Caco-2 (cell line): ENCODE data around the gene INPP5E. TPM values are rescaled to one million over a fixed set of nuclear protein-coding genes. Genes with fewer than 3 reads are reported as not detected.

Experiments used
- BruUV-seq: library from RNA; stranded (reverse); fragments of 400-500 nt; replicated peaks from 2 replicates; lab custom pipeline; 2021; lab: Mats Ljungman, UMichigan
- CTCF ChIA-PET: fragments of 300-600 bp; sonication (Branson Sonifier 250); formaldehyde crosslinking; loops from one replicate; lab custom pipeline; 2022; ENCODE audit warnings: antibody characterized with exemption; lab: Charles Lee
- POLR2A ChIA-PET: fragments of 300-600 bp; sonication (Branson Sonifier 250); formaldehyde crosslinking; loops from one replicate; lab custom pipeline; 2022; ENCODE audit warnings: antibody characterized with exemption; lab: Charles Lee
- DNase-seq, 2 experiments: peaks; one replicate each; pipeline versions ENCODE4 v3.0.0 to v3.0.0-alpha.2; 2020 to 2022
- H3K27me3 ChIP-seq: replicated peaks from 2 replicates; pipeline ENCODE4 v1.6.0; 2011; ENCODE audit warnings: low read length; ENCODE audit not compliant: control insufficient read depth, insufficient read depth
- H3K36me3 ChIP-seq: 2 replicates; pipeline ENCODE4 v1.5.1; 2011; ENCODE audit warnings: low read length; ENCODE audit not compliant: control insufficient read depth, insufficient read depth
- H3K4me1 ChIP-seq: fragments of 250-450 bp; sonication (Bioruptor Pico); 2 replicates; pipeline ENCODE4 v1.5.1; 2020; ENCODE audit warnings: mild to moderate bottlenecking
- H3K4me3 ChIP-seq: 2 replicates; pipeline ENCODE4 v1.5.1; 2011; ENCODE audit warnings: low read depth, mild to moderate bottlenecking, control low read depth, low read length
- H3K9me3 ChIP-seq: fragments of 250-450 bp; sonication (Bioruptor Pico); 2 replicates; pipeline ENCODE4 v1.5.1; 2020; ENCODE audit warnings: mild to moderate bottlenecking, moderate library complexity
- H3K27ac Mint-ChIP-seq: one replicate; pipeline ENCODE4 v1.8.0; 2022; ENCODE audit warnings: mixed read lengths; ENCODE audit not compliant: unreplicated experiment
- H3K27me3 Mint-ChIP-seq: one replicate; pipeline ENCODE4 v1.8.0; 2022; ENCODE audit warnings: mixed read lengths; ENCODE audit not compliant: insufficient read depth, unreplicated experiment
- H3K36me3 Mint-ChIP-seq: one replicate; pipeline ENCODE4 v1.8.0; 2022; ENCODE audit warnings: mild to moderate bottlenecking, mixed read lengths; ENCODE audit not compliant: insufficient read depth, unreplicated experiment
- H3K4me1 Mint-ChIP-seq: one replicate; pipeline ENCODE4 v1.8.0; 2022; ENCODE audit warnings: low read depth, mixed read lengths; ENCODE audit not compliant: unreplicated experiment
- H3K4me3 Mint-ChIP-seq: one replicate; pipeline ENCODE4 v1.8.0; 2022; ENCODE audit warnings: mild to moderate bottlenecking, moderate library complexity, mixed read lengths; ENCODE audit not compliant: unreplicated experiment
- H3K9me3 Mint-ChIP-seq: one replicate; pipeline ENCODE4 v1.8.0; 2022; ENCODE audit warnings: mixed read lengths; ENCODE audit not compliant: unreplicated experiment
- CTCF ChIP-seq, 2 experiments: fragments of 200-600 bp in 1 of 2; IDR thresholded peaks; 1 replicate in 1 of 2; 2 replicates in 1 of 2; pipeline versions ENCODE4 v1.5.1 to v1.8.0; 2011 to 2022; ENCODE audit warnings: antibody characterized with exemption in 1 of 2, control low read depth in 1 of 2, inconsistent platforms in 1 of 2, low read depth in 1 of 2, low read length in 1 of 2, mild to moderate bottlenecking in 1 of 2, moderate library complexity in 1 of 2; ENCODE audit not compliant: insufficient read depth in 1 of 2, severe bottlenecking in 1 of 2, unreplicated experiment in 1 of 2
- intact Hi-C: fragments of 100-400 bp; cut with micrococcal nuclease; formaldehyde crosslinking; loops from one replicate; pipeline ENCODE4 v1.10.0; 2022; ENCODE audit not compliant: unreplicated experiment
- total RNA-seq: library from RNA; stranded (reverse); gene quantifications from 2 replicates; pipeline ENCODE4 v1.2.3, GENCODE V29; 2022

The INPP5E gene
- total RNA-seq, 1 experiment from 2014 or later = 18.6 TPM

GRCh38 chr9:136454026-136454796 is 14.6 kb upstream of the INPP5E start:
- Histone ChIP-seq H3K27me3 (no peaks in the 10 kb centered on the region), H3K36me3 (peaks cover 4% of the 10 kb centered on the region), H3K9me3 (no peaks in the 10 kb centered on the region), H3K4me1 (no peaks in the 10 kb centered on the region), H3K4me3 (no peak overlapping the region)
- TF ChIP-seq CTCF (IDR thresholded peaks at IDR 0.05; ENCODE audit: insufficient read depth in 1 of 2, low read depth in 1 of 2, low read length in 1 of 2, severe bottlenecking in 1 of 2, unreplicated experiment in 1 of 2) = no peak
- intact Hi-C loops = no loop called here
- no peaks in the 10 kb centered on the region for H3K4me1 Mint-ChIP-seq
- CTCF ChIA-PET = no interaction called here
- no peaks in the 10 kb centered on the region for H3K27me3 Mint-ChIP-seq
- no peak overlapping the region for H3K4me3 Mint-ChIP-seq
- H3K27ac Mint-ChIP-seq = peak overlapping the region; percentile 41
- no peaks in the 10 kb centered on the region for H3K9me3 Mint-ChIP-seq
- BruUV-seq = no TSS peak
- DNase-seq = no peak
- H3K36me3 Mint-ChIP-seq = peaks cover 99% of the 10 kb centered on the region
- POLR2A ChIA-PET = no interaction called here

GRCh38 chr9:136453326-136453725 is 13.7 kb upstream of the INPP5E start:
- H3K4me3 Mint-ChIP-seq = no peak overlapping the region
- H3K36me3 Mint-ChIP-seq = peaks cover 99% of the 10 kb centered on the region
- DNase-seq = no peak
- intact Hi-C loops = no loop called here
- H3K27me3 Mint-ChIP-seq = no peaks in the 10 kb centered on the region
- Histone ChIP-seq H3K4me3 (no peak overlapping the region), H3K36me3 (peaks cover 3% of the 10 kb centered on the region; the same call in 1 of the 2 replicates), H3K27me3 (no peaks in the 10 kb centered on the region), H3K4me1 (no peaks in the 10 kb centered on the region), H3K9me3 (no peaks in the 10 kb centered on the region)
- no TSS peak for BruUV-seq
- ChIA-PET POLR2A (no interaction called here), CTCF (no interaction called here)
- H3K9me3 Mint-ChIP-seq = no peaks in the 10 kb centered on the region
- TF ChIP-seq CTCF (IDR thresholded peaks at IDR 0.05; ENCODE audit: insufficient read depth in 1 of 2, low read depth in 1 of 2, low read length in 1 of 2, severe bottlenecking in 1 of 2, unreplicated experiment in 1 of 2) = no peak
- H3K27ac Mint-ChIP-seq = no peak overlapping the region
- no peaks in the 10 kb centered on the region for H3K4me1 Mint-ChIP-seq

DNA sequence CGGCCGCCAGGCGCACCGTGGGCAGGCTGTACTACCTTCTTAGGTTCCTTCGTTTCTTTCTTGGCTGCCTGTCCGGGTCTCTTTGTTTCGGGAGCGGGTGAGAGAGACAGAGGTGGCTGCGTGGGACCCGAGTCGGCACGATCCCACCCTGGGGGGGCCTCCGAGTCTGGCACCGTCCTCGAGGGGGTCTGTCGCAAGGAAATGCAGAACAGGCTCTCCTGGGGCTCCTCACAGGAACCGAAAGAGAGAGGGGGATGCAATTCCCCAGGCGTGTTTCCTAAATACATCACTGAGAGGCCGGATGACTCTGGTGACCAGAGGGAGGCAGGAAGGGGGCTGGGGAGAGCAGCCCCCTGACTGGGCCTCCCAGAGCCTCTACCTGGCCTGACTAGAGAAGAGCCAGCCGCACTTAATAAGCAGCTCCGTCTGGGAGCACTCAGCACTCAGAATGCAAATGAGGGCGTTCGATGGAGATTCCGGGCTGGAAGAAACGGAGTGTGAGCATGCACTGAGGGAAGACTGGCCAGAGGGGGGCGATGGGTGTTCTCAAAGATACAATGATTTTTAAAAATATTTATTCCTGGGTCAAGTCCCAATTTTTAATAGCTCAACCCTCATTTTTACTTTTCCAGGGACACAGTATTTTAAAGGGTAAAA is 11.7 kb upstream of the INPP5E start:
- H3K4me3 Mint-ChIP-seq = no peak overlapping the region
- intact Hi-C loops = no loop called here
- no peak for DNase-seq
- no peaks in the 10 kb centered on the region for H3K27me3 ChIP-seq
- peaks cover 99% of the 10 kb centered on the region for H3K36me3 Mint-ChIP-seq
- TF ChIP-seq CTCF (IDR thresholded peaks at IDR 0.05; ENCODE audit: insufficient read depth in 1 of 2, low read depth in 1 of 2, low read length in 1 of 2, severe bottlenecking in 1 of 2, unreplicated experiment in 1 of 2) = no peak
- ChIA-PET POLR2A (no interaction called here), CTCF (interaction anchor here (0.6 kb wide), 1 partner anchor 27 kb away, joined by 4 read pairs; no protein-coding TSS in a partner anchor)
- H3K4me3 ChIP-seq = no peak overlapping the region
- no peaks in the 10 kb centered on the region for H3K4me1 ChIP-seq
- H3K27me3 Mint-ChIP-seq = no peaks in the 10 kb centered on the region
- peaks cover 3% of the 10 kb centered on the region; the same call in 1 of the 2 replicates for H3K36me3 ChIP-seq
- H3K4me1 Mint-ChIP-seq = no peaks in the 10 kb centered on the region
- no peaks in the 10 kb centered on the region for H3K9me3 Mint-ChIP-seq
- no peak overlapping the region for H3K27ac Mint-ChIP-seq
- no peaks in the 10 kb centered on the region for H3K9me3 ChIP-seq
- no TSS peak for BruUV-seq
